ENCODE data around the gene MDGA2.
"Not testable (repeated sequence)": the region's sequence is repeated elsewhere in the genome, so short reads cannot be mapped to it uniquely, and the experiment has no call there.

Gene MDGA2

GRCh38 chr14:46920542-46920941 lies 754.9 kb downstream of the MDGA2 start:
- no peak for DNase-seq (ENCODE audit: low read depth)

GRCh38 chr14:46915539-46915938 lies 759.9 kb downstream of the MDGA2 start:
- not testable (repeated sequence) for DNase-seq (ENCODE audit: low read depth)

DNA sequence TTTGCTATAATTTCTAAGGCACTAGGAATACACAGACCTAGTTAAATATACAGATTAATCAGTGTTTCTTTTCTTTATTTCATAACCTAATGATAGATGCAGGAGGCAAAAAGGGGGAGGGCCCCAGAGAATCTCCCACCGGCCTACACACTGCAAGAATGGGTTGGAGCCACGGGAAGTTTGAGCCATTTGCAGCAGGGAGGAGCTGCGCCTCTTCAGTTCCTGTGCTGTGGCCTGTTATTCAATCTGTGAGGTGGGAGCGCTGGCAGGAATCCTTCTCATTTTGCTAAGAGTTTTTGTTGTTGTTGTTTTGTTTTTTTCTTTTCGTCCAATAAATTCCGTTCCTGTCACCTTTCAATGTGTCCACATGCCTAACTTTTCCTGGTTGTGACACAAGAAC lies 772.6 kb downstream of the MDGA2 start:
- no peak for DNase-seq (ENCODE audit: low read depth)

GRCh38 chr14:46894476-46894875 lies 780.9 kb downstream of the MDGA2 start:
- no peak for DNase-seq (ENCODE audit: low read depth)

DNA sequence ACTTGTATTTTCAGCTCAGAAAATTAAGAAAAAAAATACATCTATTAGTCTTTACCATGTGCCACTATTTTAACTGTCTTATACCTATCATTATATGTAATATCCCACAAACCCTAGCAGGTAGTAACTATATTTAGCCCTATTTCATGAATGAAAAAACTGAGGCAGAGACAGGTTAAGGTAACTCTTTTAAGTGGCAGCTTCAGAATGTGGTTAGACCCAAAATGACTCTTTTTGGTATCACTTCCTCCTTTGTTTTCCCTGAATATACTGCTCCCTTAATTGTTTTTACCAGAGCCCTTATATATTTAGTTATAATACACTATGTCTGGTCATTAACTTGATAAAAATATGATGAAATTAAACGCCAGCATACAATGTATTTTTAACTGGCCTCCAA lies 788.3 kb downstream of the MDGA2 start:
- no peak for DNase-seq (ENCODE audit: low read depth)

DNA sequence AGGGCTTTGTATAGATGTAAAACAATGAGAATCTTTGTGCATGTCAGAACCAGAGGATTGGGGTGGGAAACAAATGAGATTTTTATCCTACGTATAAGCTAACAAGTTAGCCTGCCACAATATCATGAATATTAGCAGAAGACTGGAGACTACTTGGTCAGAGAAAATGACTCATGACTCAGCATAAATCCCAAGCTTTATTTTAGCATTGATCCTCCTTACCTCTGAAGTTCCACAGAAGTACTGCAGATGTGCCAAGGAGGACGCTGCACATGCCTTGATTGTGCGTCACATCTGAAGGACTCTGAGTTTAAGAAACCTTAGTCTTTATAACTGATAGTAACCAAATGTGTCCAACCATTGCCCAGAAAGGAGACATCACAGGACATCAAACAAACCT lies 789.8 kb downstream of the MDGA2 start:
- DNase-seq (ENCODE audit: low read depth) = no peak

DNA sequence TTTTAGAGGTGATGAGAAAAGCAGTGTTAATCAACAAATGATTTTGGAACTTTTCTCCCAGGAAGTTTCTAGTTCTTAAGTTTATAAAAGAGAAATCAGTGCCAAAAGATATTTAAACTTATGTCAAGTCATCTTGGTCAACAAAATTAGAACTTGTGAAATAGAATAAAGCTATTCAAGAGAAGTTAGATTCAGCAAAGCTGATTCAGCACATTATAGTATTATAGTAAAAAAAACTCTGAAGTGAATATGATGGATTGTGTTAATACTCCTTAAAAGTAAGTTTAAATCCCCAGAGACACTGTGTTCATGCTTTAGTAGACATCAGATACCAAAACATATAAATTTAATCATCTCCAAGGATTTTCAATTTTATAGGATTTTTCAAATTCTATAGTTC lies 813.7 kb downstream of the MDGA2 start:
- no peak for DNase-seq (ENCODE audit: low read depth)

- no peak for DNase-seq (ENCODE audit: low read depth)
Measured at GRCh38 chr14:46840944-46841720, 834.3 kb downstream of the MDGA2 start.

DNA sequence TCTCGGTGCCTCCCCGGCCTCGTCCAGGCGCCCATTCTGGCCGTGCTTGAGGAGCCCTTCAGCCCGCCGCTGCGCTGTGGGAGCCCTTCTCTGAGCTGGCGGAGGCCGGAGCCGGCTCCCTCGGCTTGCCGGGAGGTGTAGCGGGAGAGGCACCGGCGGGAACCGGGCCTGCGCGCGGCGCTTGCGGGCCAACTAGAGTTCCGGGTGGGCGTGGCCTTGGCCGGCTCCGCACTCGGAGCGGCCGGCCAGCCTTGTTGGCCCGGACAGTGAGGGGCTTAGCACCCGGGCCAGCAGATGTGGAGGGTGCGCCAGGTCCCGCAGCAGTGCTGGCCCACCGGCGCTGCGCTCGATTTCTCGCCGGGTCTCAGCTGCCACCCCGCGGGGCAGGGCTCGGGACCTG lies 855.1 kb downstream of the MDGA2 start:
- DNase-seq (ENCODE audit: low read depth) = no peak

- no peak for DNase-seq (ENCODE audit: low read depth)
Measured at GRCh38 chr14:46819117-46819516, 856.3 kb downstream of the MDGA2 start.

DNA sequence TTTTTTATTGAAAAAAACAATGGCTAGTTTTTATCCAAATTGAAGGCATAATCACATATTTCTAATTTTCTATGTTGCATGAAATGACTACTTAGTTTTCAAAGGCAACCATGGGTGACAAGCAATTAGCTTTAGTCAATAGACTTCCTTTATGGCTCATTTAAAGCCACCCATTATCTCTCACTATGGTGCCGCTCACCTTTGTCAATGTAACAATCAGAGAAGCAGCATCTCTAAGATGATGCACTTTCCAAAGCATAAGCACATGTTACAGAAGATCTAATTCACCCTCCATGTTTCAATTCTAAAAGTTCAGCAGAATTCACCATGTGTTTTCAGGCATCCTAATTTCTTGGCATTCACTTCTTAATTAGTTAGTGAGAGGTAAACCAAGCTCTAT lies 857.3 kb downstream of the MDGA2 start:
- no peak for DNase-seq (ENCODE audit: low read depth)

DNA sequence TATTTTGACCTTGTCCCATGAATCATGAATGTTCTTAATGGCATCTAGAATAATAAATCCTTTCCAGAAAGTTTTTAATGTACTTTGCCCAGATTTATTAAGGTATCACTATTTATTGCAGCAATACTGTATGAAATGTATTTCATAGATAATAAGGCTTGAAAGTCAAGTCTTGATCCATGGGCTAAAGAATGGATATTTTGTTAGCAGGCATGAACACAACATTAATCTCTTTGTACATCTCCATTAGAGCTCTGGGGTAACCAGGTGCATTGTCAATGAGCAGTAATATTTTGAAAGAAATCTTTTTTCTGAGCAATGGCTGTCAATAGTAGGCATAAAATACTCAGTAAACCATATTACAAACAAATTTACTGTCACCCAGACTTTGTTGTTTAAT lies 882.3 kb downstream of the MDGA2 start:
- DNase-seq (ENCODE audit: low read depth) = no peak

All from activated T-helper 9 cell treated with anti-CD3 and anti-CD28 coated beads, Interleukin-2, amount 50 U/mL, for 16 hours (primary cell).